Suprapubic skin (tissue), 4 donors: ENCODE data around the gene DVL1.

ENCODE experiments used
- EP300 ChIP-seq: sonication (generic); formaldehyde crosslinking; IDR thresholded peaks from one replicate; pipeline ENCODE4 v1.6.1; 2017; ENCODE audit warnings: antibody characterized with exemption
- POLR2A ChIP-seq, 2 donors: fragments of 450-650 bp; IDR thresholded peaks; one replicate each; pipeline ENCODE4 v1.6.1; 2017; ENCODE audit warnings: antibody characterized with exemption in 2 of 2, mild to moderate bottlenecking in 2 of 2, moderate library complexity in 2 of 2
- POLR2AphosphoS5 ChIP-seq, 3 donors: sonication (generic); formaldehyde crosslinking; IDR thresholded peaks; one replicate each; pipeline ENCODE4 v1.6.1; 2017; ENCODE audit warnings: antibody characterized with exemption in 3 of 3
- TF ChIP-seq, protein P1 (sequence below), 2 donors: fragments of 200-600 bp in 1 of 2; fragments of 450-650 bp in 1 of 2; sonication (generic) in 1 of 2; IDR thresholded peaks; one replicate each; pipeline ENCODE4 v1.5.1; 2016 to 2019; ENCODE audit warnings: antibody characterized with exemption in 2 of 2, mild to moderate bottlenecking in 1 of 2, moderate library complexity in 1 of 2

DNA sequence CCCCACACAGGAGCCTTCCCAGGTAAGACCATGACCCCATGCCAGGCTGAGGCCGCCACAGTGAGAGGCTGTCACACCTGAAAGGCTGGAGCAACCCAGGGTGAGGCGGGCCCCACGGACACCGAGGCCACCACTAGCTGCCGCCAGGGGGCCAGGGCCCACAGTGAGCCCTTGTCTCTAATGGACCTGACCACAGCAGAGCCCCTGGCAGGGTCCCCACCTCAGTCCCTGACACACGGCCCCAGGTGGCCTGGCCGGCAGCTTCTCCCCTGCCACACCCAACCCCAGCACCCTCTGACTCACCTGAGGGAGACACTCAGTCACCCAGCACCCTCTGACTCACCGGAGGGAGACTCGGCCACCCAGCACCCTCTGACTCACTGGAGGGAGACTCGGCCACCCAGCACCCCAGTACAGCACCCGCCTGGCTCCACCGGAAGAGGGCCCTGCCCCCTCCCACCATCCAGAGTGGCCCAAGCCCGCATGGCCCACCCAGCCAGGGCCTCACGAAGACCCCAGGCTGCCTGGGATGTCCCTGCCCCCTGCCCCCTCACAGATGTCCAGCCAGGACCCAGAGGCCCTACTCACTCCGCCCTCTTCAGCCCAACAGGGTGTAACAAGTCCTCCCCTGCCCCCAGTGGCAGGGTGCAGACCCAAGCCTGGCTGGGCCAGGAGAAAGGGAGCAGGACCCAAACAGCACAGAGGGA, 4.4 kb downstream of the DVL1 start:
- TF ChIP-seq EP300 (no peak), POLR2AphosphoS5 (IDR thresholded peaks at IDR 0.05) (no peak), POLR2A (IDR thresholded peaks at IDR 0.05) (no peak)
- TF ChIP-seq, protein P1, sequence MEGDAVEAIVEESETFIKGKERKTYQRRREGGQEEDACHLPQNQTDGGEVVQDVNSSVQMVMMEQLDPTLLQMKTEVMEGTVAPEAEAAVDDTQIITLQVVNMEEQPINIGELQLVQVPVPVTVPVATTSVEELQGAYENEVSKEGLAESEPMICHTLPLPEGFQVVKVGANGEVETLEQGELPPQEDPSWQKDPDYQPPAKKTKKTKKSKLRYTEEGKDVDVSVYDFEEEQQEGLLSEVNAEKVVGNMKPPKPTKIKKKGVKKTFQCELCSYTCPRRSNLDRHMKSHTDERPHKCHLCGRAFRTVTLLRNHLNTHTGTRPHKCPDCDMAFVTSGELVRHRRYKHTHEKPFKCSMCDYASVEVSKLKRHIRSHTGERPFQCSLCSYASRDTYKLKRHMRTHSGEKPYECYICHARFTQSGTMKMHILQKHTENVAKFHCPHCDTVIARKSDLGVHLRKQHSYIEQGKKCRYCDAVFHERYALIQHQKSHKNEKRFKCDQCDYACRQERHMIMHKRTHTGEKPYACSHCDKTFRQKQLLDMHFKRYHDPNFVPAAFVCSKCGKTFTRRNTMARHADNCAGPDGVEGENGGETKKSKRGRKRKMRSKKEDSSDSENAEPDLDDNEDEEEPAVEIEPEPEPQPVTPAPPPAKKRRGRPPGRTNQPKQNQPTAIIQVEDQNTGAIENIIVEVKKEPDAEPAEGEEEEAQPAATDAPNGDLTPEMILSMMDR (IDR thresholded peaks at IDR 0.05), result peak in 1 of 2 donors; percentile 13
